Measurements from ENCODE around the gene PSMB7. TPM values are rescaled to one million over a fixed set of nuclear protein-coding genes. Genes with fewer than 3 reads are reported as not detected.

PSMB7 gene
- total and polyA plus RNA-seq, 2 of the 13 experiments (the other 11 are each of a cell fraction or from before 2014, with no cell fraction given) = 259 to 291 TPM

- TF ChIP-seq DMTF1 (CRISPR knock-in tag; IDR thresholded peaks at IDR 0.05) (no peak), GRHL1 (CRISPR knock-in tag; conservative IDR thresholded peaks at IDR 0.05) (no peak), ZNF205 (CRISPR knock-in tag; IDR thresholded peaks at IDR 0.05) (no peak), SMAD1 (CRISPR knock-in tag; IDR thresholded peaks at IDR 0.05; ENCODE audit: borderline replicate concordance, low read depth) (no peak), ZMYM3 (CRISPR knock-in tag; IDR thresholded peaks at IDR 0.05) (no peak), CBX5 (CRISPR knock-in tag; IDR thresholded peaks at IDR 0.05; ENCODE audit: borderline replicate concordance) (no peak)
Observed at GRCh38 chr9:124456341-124457078, 41.3 kb upstream of the PSMB7 start (continued).

GRCh38 chr9:124455820-124456219 is 40.6 kb upstream of the PSMB7 start:
- Histone ChIP-seq H3K9ac (ENCODE audit: insufficient read depth, low read depth, low read length) (no peak overlapping the region), H2AFZ (ENCODE audit: low read length) (no peak overlapping the region), H3K79me2 (ENCODE audit: insufficient read depth, low read length) (no peaks in the 10 kb centered on the region), H3K4me2 (ENCODE audit: low read depth, low read length) (no peak overlapping the region), H3K4me3 (replicated peaks in 1 of 3; ENCODE audit: insufficient read depth in 1 of 3, low read depth in 2 of 3, low read length in 3 of 3) (no peak overlapping the region), H4K20me1 (ENCODE audit: insufficient read depth, low read length) (no peaks in the 10 kb centered on the region), H3K27me3 (ENCODE audit: control insufficient read depth in 1 of 2, insufficient read depth in 2 of 2, low read length in 2 of 2) (peaks cover 12 to 23% of the 10 kb centered on the region in 2 experiments; a peak in 3 of 5 replicates), H3K27ac (ENCODE audit: extremely low read length, insufficient read depth, low read length) (no peak overlapping the region), H3K9me3 (ENCODE audit: low read length) (no peaks in the 10 kb centered on the region), H3K36me3 (replicated peaks in 1 of 2; ENCODE audit: control insufficient read depth in 1 of 2, insufficient read depth in 2 of 2, low read length in 2 of 2) (no peaks in the 10 kb centered on the region), H3K4me1 (ENCODE audit: insufficient read depth, low read length) (peaks cover 5% of the 10 kb centered on the region; the same call in 1 of the 2 replicates)
- TF ChIP-seq ZFAT (CRISPR knock-in tag; conservative IDR thresholded peaks at IDR 0.05) (no peak), MEF2D (CRISPR knock-in tag; IDR thresholded peaks at IDR 0.05) (no peak)
- DNase-seq (ENCODE audit: low spot score) = no peak
- in situ Hi-C loops (cut with HindIII; ENCODE audit: extremely low pct_ligation_motif_present, low pct_unique_long_range_greater_than_20kb) (no loop called here), intact Hi-C loops (cut with micrococcal nuclease; ENCODE audit: unreplicated experiment) (no loop called here)
- no peak for ATAC-seq
- BruUV-seq (replicated peaks) = no TSS peak
- ChIA-PET CTCF (ENCODE audit: low intra/inter-chr PET ratio, low total read pairs) (no interaction called here), POLR2A (no interaction called here)
- no peak for FAIRE-seq
- 52% methylated on average over 7 of the region's 7 CpGs for WGBS (ENCODE audit: low lambda C conversion rate)
